ENCODE measurements around the gene HOXC11. TPM values are rescaled to one million over a fixed set of nuclear protein-coding genes. Genes with fewer than 3 reads are reported as not detected.

HOXC11 gene
- total RNA-seq, 1 donor from 2014 or later, result 1.7 TPM

GRCh38 chr12:53997204-53998109 is 24.5 kb downstream of the HOXC11 start:
- no peak for DNase-seq (ENCODE audit: low read depth)

- DNase-seq (ENCODE audit: low read depth), result no peak
These were observed 25.4 kb downstream of the HOXC11 start for GRCh38 chr12:53998110-53998899.

- no peak for DNase-seq (ENCODE audit: low read depth)
These were observed 25.9 kb downstream of the HOXC11 start for GRCh38 chr12:53998900-53999236.

GRCh38 chr12:53999559-54000115 is 26.7 kb downstream of the HOXC11 start:
- no peak for DNase-seq (ENCODE audit: low read depth)

GRCh38 chr12:54000116-54001114 is 27.5 kb downstream of the HOXC11 start, which contains the start of gene HOXC9:
TSS of gene HOXC9 (plus strand) at chr12:54000161. CDS start at chr12:54000189, 28 bp downstream.
- DNase-seq (ENCODE audit: low read depth), result no peak

- no peak for DNase-seq (ENCODE audit: low read depth)
These were observed 28.6 kb downstream of the HOXC11 start for GRCh38 chr12:54001283-54002187.

GRCh38 chr12:54002278-54002914 is 29.5 kb downstream of the HOXC11 start:
- no peak for DNase-seq (ENCODE audit: low read depth)

- no peak for DNase-seq (ENCODE audit: low read depth)
These were observed 30.0 kb downstream of the HOXC11 start for GRCh38 chr12:54002915-54003389.

- DNase-seq (ENCODE audit: low read depth), result no peak
These were observed 30.7 kb downstream of the HOXC11 start for GRCh38 chr12:54003625-54004024.

- DNase-seq (ENCODE audit: low read depth), result no peak
These were observed 31.3 kb downstream of the HOXC11 start for GRCh38 chr12:54004063-54004840.

GRCh38 chr12:54004841-54005530 is 32.1 kb downstream of the HOXC11 start:
- no peak for DNase-seq (ENCODE audit: low read depth)

- DNase-seq (ENCODE audit: low read depth), result no peak
These were observed 32.6 kb downstream of the HOXC11 start for GRCh38 chr12:54005531-54005852.

GRCh38 chr12:54005853-54006558 is 33.1 kb downstream of the HOXC11 start:
- no peak for DNase-seq (ENCODE audit: low read depth)

GRCh38 chr12:54006559-54007220 is 33.8 kb downstream of the HOXC11 start:
- DNase-seq (ENCODE audit: low read depth), result no peak

- no peak for DNase-seq (ENCODE audit: low read depth)
These were observed 34.8 kb downstream of the HOXC11 start for GRCh38 chr12:54007538-54008259.

GRCh38 chr12:54008260-54008552 is 35.3 kb downstream of the HOXC11 start:
- DNase-seq (ENCODE audit: low read depth), result no peak

Data from renal cortical epithelial cell (primary cell).